ENCODE results near the gene USP50. TPM values are rescaled to one million over a fixed set of nuclear protein-coding genes. Genes with fewer than 3 reads are reported as not detected.
"Not testable (repeated sequence)": the region's sequence is repeated elsewhere in the genome, so short reads cannot be mapped to it uniquely, and the experiment has no call there.

USP50 gene
- polyA plus RNA-seq, 2 of the 4 experiments (the other 2 are of a cell fraction): 0.14 TPM; not detected in 1

GRCh38 chr15:50590288-50590687, 43.8 kb upstream of the USP50 start:
- WGBS (ENCODE audit: missing lambda C conversion rate): 91% methylated on average over 1 of the region's 1 CpG
- no peak overlapping the region for H3K27ac ChIP-seq
- H3K9me3 ChIP-seq: no peaks in the 10 kb centered on the region
- CTCF ChIA-PET: interaction anchor here (0.6 kb wide), 1 partner anchor 37 kb away, joined by 5 read pairs; no protein-coding TSS in a partner anchor
- no peak for TF ChIP-seq NPAS2 (CRISPR knock-in tag; IDR thresholded peaks at IDR 0.05; ENCODE audit: borderline replicate concordance)
- TF ChIP-seq RNF2 (IDR thresholded peaks at IDR 0.05; ENCODE audit: borderline replicate concordance, low read depth): no peak
- no peak for TF ChIP-seq ZFP36 (IDR thresholded peaks at IDR 0.05; ENCODE audit: borderline replicate concordance, partially characterized antibody)
- no peak for TF ChIP-seq JUNB (IDR thresholded peaks at IDR 0.05)
- no peak for TF ChIP-seq USF2 (IDR thresholded peaks at IDR 0.05)
- no peak for TF ChIP-seq ZC3H11A (IDR thresholded peaks at IDR 0.05)
- no peak for TF ChIP-seq RAD21 (conservative IDR thresholded peaks at IDR 0.05 in 1 of 2, IDR thresholded peaks at IDR 0.05 in 1 of 2)
- no peak for TF ChIP-seq HDAC2 (IDR thresholded peaks at IDR 0.05)
- no peak for TF ChIP-seq BCL3 (IDR thresholded peaks at IDR 0.05)
- H3K4me1 ChIP-seq: no peaks in the 10 kb centered on the region
- H3K4me2 ChIP-seq: no peak overlapping the region
- ATAC-seq (no peak), DNase-seq (ENCODE audit: low read depth in 1 of 2, low spot score in 1 of 2) (no peak), FAIRE-seq (no peak)
- H3K4me3 ChIP-seq: no peak overlapping the region
- POLR2A ChIA-PET: no interaction called here

GRCh38 chr15:50577492-50577891, 31.0 kb upstream of the USP50 start:
- no peak for FAIRE-seq
- H3K4me2 ChIP-seq: no peak overlapping the region
- H3K9me3 ChIP-seq: no peaks in the 10 kb centered on the region
- TF ChIP-seq NR3C1 (IDR thresholded peaks at IDR 0.05) (no peak), FOSL2 (IDR thresholded peaks at IDR 0.05) (no peak), FOSL2 (CRISPR knock-in tag; IDR thresholded peaks at IDR 0.05) (0 out of 2 replicates have a peak, but pooled peaks have one; percentile 3), NPAS2 (CRISPR knock-in tag; IDR thresholded peaks at IDR 0.05; ENCODE audit: borderline replicate concordance) (no peak), ZNF302 (CRISPR knock-in tag; IDR thresholded peaks at IDR 0.05) (no peak), MAFK (IDR thresholded peaks at IDR 0.05; ENCODE audit: partially characterized antibody) (peak; percentile 70)
- CTCF ChIA-PET: interaction anchor here (1.8 kb wide), 1 partner anchor 309 kb away, joined by 5 read pairs; no protein-coding TSS in a partner anchor
- no peak for ATAC-seq
- WGBS (ENCODE audit: missing lambda C conversion rate): 85% methylated on average over 2 of the region's 2 CpGs
- H3K4me3 ChIP-seq: no peak overlapping the region
- POLR2A ChIA-PET: no interaction called here
- no peak for DNase-seq (ENCODE audit: low read depth in 1 of 2, low spot score in 1 of 2)
- no peak overlapping the region for H3K27ac ChIP-seq
- H3K4me1 ChIP-seq: no peaks in the 10 kb centered on the region

GRCh38 chr15:50576166-50576565, 29.7 kb upstream of the USP50 start:
- WGBS (ENCODE audit: missing lambda C conversion rate): 93% methylated on average over 1 of the region's 1 CpG
- TF ChIP-seq HOXA7 (CRISPR knock-in tag; IDR thresholded peaks at IDR 0.05) (no peak), GATA3 (IDR thresholded peaks at IDR 0.05; ENCODE audit: borderline replicate concordance) (no peak)
- H3K27ac ChIP-seq: no peak overlapping the region
- DNase-seq (ENCODE audit: low read depth in 1 of 2, low spot score in 1 of 2) (no peak), FAIRE-seq (no peak), ATAC-seq (peak in 1 of 2 experiments; percentile 23; a peak in 1 of 6 replicates)
- no peak overlapping the region for H3K4me2 ChIP-seq
- H3K4me3 ChIP-seq: no peak overlapping the region
- ChIA-PET CTCF (interaction anchor here (1.4 kb wide), 1 partner anchor 22 kb away, joined by 3 read pairs; no protein-coding TSS in a partner anchor), POLR2A (no interaction called here)
- no peaks in the 10 kb centered on the region for H3K4me1 ChIP-seq
- H3K9me3 ChIP-seq: no peaks in the 10 kb centered on the region

- CTCF ChIA-PET: interaction anchor here (1.8 to 2.2 kb wide), 2 partner anchors 13 kb away, joined by 5 to 6 read pairs; no protein-coding TSS in a partner anchor
- H3K9me3 ChIP-seq; ATAC-seq; H3K4me1 ChIP-seq; H3K4me2 ChIP-seq; DNase-seq (ENCODE audit: low read depth in 1 of 2, low spot score in 1 of 2); H3K27ac ChIP-seq; H3K4me3 ChIP-seq; FAIRE-seq; POLR2A ChIA-PET: not testable (repeated sequence)
- 99% methylated on average over 5 of the region's 5 CpGs for WGBS (ENCODE audit: missing lambda C conversion rate)
Observed at GRCh38 chr15:50573842-50574241, 27.4 kb upstream of the USP50 start.
